NT2/D1 (cell line): ENCODE measurements around the gene FOSB.

Experiments
- SUZ12 ChIP-seq: IDR thresholded peaks from 2 replicates; pipeline ENCODE4 v1.6.1; 2011; ENCODE audit not compliant: insufficient read length, insufficient read depth; ENCODE audit errors: extremely low read depth
- YY1 ChIP-seq: IDR thresholded peaks from 2 replicates; pipeline ENCODE4 v1.6.1; 2011; ENCODE audit not compliant: insufficient read length, insufficient read depth
- ZNF274 ChIP-seq: IDR thresholded peaks from 2 replicates; pipeline ENCODE4 v1.6.1; 2011; ENCODE audit warnings: mild to moderate bottlenecking, low read depth, low read length

GRCh38 chr19:45467115-45467455, 711 bp upstream of the FOSB start:
- TF ChIP-seq ZNF274 = no peak
- TF ChIP-seq YY1 = no peak
- TF ChIP-seq SUZ12 = no peak
